ENCODE measurements around the gene PPM1M.

DNA sequence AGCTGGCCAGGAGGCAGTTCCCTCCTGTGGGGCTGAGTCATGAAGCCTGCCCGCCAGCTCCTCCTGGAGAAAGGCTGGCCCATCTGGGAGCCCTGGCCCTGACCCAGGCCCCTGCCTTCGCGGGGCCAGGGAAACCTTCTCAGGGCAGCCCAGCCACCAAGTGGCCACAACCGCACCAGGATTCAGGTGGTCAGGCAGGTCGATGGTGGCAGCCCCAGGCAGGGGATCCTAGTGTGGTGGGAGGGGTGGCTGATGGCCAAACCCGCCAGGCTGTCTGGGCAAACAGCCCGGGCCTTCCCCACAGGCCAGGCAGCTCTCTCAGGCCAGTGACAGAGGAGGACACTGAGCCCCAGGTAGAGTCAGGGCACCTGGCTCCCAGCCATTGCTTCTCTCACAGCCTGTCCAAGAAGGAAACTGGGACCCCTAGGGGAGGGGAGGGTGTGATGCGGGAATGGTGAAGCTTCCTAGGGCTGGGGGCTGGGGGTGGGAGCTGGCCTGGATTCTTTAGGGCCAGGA is 7.8 kb upstream of the PPM1M start:
- no peak for TF ChIP-seq CTCF (conservative IDR thresholded peaks at IDR 0.05)
- TF ChIP-seq EZH2 (IDR thresholded peaks at IDR 0.05; ENCODE audit: low read depth): no peak
